GM21619 (cell line): ENCODE data around the gene ID2.
A peak's percentile ranks its signal among the peaks of the same experiment; 100 is the strongest.

Source experiments
- ATAC-seq: cut with Tn5 transposase; IDR thresholded peaks from one replicate; pipeline ENCODE4 v1.9.1; 2021; ENCODE audit not compliant: unreplicated experiment

Gene ID2

DNA sequence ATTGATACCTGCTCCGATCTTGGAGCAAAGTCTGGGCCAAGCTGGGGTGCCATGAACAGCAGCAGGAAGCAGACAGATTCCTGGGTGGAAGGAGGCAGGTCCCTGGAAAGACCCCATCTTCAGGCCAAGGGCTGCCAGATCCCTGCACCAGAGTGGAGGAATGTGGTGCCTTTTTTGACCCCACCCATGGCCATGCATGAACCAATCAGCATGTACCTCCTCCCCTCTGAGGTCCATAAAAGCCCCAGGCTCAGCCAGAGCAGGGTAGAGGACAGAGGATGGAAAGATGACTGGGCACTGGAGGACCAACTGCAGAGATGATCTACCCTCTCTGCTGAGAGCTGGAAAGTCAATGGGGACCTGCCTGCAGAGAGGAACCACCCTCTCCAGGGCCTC lies 34.4 kb upstream of the ID2 start:
- no peak for ATAC-seq

- ATAC-seq: no peak
Observed at GRCh38 chr2:8648441-8649213, 33.2 kb upstream of the ID2 start.

- ATAC-seq: no peak
Observed at GRCh38 chr2:8649718-8650117, 32.1 kb upstream of the ID2 start.

- ATAC-seq: no peak
Observed at GRCh38 chr2:8650256-8650655, 31.6 kb upstream of the ID2 start.

GRCh38 chr2:8652774-8653426 lies 29.0 kb upstream of the ID2 start:
- ATAC-seq: no peak

DNA sequence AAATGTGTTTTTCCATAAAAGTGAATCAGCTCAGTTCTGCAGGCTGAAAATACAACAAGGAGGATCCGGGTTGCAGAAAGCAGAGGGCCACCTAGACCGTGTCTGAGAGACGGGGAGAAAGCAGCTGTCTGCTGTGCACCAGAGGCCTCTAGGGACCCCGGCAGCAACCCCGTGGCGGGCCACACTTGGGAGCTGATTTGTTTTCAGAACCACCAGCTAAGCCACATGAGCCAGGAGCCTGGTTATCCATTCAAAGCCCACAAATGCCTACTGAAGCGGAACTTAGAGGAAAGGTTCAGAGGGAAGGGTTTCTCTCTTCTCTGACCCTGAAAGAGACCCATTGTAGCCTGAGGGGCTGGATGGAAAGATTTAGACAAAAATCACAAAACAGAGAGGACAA lies 28.4 kb upstream of the ID2 start:
- ATAC-seq: peak; percentile 51

- ATAC-seq: no peak
Observed at GRCh38 chr2:8654041-8654440, 27.8 kb upstream of the ID2 start.

- ATAC-seq: no peak
Observed at GRCh38 chr2:8654483-8654882, 27.4 kb upstream of the ID2 start.

DNA sequence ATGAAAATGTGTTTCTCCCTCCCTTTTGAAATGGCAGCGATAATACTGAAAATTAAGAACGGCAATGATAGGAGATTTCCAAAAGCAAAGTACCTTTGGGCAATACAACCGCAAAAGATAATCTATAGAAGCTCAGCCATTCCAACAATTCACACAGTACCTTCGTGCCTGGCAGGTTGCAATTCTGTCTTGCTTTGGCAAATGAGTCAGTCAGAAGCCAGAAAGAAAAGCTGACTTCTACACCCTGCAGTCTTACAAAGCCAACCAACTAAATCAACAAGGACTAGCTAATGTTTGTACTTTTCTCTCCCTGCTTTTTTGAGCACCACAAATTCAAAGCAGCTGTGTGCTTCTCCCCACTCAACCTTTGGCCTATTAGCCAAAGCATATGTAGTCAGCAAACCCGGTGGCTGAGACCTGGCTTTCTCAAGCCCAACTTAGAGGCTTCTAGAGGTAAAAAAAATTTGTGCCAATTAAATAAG lies 25.7 kb upstream of the ID2 start:
- no peak for ATAC-seq

GRCh38 chr2:8656811-8657210 lies 25.0 kb upstream of the ID2 start:
- no peak for ATAC-seq

GRCh38 chr2:8657423-8658062 lies 24.3 kb upstream of the ID2 start:
- peak; percentile 62 for ATAC-seq

- ATAC-seq: no peak
Observed at GRCh38 chr2:8658064-8658862, 23.6 kb upstream of the ID2 start.

GRCh38 chr2:8659092-8659734 lies 22.6 kb upstream of the ID2 start:
- ATAC-seq: no peak

DNA sequence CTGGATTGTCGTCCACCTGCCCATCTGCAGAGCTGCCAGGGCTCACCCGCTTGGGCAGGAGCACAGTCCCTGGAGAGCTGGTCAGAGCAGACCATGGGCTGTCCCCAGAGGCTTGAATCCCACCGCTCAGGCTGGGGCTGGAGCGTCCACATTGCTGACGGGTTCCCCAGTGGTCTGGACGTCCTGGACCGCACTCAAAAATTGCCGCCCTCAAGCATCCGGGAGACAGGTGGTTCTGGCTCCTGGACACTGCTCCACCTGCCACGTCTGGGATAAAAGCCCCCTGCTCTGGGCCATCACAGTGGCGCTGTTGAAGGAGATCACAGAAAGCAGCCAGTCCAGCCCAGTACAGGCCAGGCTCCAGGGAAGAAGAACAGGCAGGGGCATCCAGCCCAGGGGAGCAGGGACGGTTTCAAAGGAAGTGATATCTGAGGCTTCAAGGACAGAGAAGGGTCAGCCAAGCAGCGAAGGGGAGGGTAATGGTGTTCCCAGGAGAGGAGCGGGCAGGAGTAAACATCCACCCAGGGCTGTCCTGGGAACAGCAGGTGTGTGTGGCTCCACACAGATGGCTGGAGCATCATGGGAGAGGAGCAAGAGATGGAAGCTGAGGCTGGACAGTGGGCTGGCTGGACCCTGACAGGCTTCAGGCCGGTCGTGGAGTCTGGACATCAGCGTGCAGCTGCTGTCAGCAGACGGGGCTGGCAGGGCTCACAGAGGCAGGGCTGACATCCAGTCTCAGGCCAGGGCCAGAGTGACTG lies 21.9 kb upstream of the ID2 start:
- ATAC-seq: no peak

DNA sequence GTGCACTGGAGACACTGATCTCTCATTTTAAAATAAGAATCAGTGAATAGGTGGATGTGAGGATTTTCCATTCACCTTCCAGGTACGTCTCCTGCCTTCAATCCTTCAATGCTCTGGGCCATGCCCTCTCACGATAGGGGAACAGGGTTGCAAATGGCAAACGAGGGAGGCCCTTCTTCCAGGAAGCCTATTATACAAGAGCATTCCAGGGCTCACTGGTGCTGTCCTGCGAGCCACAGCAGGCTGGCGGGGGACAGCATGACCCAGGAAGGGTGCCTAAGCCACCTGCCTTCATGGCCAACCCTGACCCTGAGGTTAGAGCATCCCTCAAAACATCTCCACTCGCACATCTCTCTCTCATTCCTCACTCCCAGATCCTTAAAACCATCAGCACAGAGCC lies 20.6 kb upstream of the ID2 start:
- no peak for ATAC-seq

DNA sequence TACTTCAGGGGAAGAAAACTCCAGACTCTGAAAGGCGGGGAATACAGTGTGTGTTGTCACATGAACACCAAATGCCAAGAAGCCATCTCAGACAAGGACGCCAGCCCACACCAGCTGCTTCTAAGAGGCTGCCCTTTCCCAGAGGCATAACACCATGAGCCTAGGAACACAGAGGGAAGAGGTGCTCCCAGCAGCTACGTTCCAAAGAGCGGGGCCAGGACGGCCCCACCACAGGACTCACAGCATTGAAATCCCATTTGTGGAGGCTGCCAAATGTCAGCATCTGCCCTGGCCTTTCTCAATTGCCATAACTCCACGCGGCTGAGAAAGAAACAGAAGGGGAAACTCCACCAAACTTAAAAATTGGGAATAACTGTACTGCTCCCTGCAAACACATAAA lies 20.1 kb upstream of the ID2 start:
- no peak for ATAC-seq

- no peak for ATAC-seq
Observed at GRCh38 chr2:8662239-8662879, 19.5 kb upstream of the ID2 start.

- ATAC-seq: no peak
Observed at GRCh38 chr2:8663997-8664396, 17.9 kb upstream of the ID2 start.

DNA sequence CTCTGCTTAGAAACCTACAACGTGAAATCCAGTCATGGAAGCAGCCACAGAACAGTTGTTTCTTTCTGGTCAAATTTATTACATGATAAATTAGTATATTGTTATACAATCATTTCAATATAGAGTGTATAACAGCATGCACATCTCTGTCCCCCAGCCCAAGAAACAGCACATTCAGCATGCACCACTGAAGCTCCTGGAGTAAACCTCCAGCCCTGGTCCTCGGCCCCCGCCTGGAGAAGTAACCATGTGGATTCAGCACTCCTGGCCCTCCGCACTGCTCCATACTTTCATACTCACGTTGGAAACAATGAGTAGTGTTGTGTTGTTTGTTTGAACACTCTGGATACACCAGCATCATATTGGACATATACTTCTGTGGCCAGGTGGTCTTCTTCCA lies 15.3 kb upstream of the ID2 start:
- ATAC-seq: no peak
